ENCODE measurements around the gene TAX1BP1.

The TAX1BP1 gene

GRCh38 chr7:27782849-27783248, 42.9 kb downstream of the TAX1BP1 start:
- DNase-seq: no peak

GRCh38 chr7:27784399-27785053, 44.6 kb downstream of the TAX1BP1 start:
- peak; percentile 66 for DNase-seq

GRCh38 chr7:27788437-27788836, 48.5 kb downstream of the TAX1BP1 start:
- DNase-seq: no peak

DNA sequence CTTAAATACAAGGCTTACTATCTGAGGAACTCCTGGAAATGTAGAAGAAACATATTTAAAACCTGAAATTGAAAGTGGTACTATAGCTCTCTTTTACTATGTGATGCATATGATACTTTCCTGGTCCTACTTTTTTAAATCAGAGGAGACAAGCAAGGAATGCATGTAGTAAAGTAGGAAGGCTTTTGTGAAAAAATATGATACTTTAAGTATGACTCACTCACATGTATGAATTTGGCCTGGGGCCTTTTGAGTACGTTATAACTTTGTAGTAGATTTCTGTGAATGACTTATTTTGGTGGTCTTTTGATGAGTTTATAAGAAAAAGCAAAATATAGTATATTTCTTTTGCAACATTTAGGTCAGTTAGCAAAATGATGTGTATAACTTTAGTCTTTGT, 53.8 kb downstream of the TAX1BP1 start:
- no peak for DNase-seq

DNA sequence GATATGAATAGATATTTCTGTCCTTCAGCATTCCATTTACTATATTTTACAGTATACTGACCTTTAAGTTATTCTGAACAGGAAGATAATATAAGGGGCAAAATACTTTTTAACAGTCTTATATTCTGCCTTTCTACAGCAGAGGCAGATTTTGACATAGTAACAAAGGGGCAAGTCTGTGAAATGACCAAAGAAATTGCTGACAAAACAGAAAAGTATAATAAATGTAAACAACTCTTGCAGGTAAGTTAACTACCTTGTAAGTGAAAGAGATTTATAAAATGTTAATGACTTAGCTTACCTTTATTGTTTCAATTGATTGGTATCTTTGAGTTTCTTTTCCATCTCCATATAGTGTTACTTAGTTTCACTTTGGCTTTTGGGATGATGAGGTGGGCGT, 56.0 kb downstream of the TAX1BP1 start:
- no peak for DNase-seq

DNA sequence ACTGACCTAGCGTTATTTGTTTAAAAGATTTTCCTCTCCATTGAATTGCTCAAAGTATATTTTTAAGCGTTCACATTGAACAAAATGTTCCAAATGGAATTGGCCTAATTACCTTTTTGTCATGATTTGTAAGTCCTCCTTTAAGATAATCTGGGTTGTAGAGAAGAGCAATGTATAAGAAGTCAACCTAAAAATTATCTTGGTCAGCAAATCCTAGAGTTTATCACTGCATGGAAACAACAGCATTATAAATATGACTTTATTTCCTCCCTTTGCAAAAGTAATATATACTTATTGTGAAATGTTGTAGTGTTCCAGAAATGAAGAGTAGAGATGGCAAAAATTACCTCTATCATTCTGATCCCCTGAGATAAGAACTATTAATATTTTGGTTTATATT, 59.2 kb downstream of the TAX1BP1 start:
- DNase-seq: no peak

DNA sequence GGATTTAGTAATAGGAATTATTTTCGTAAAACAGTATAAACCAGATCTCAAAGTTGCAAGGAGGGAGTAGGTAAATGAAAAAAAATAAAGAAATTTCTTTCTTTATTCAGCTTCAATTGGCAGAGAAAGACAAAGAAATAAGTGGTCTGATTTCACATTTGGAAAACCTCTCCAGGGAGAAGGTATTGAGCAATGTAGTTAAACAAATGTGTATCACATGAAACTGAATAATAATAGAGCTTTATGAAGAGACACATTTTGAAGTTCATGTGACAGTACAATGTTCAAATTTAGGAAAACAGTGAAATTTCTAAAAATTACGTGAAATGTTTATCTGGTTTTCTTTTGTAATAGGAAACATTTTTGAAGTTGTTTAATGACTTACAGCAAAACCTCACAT, 63.0 kb downstream of the TAX1BP1 start:
- DNase-seq: no peak

GRCh38 chr7:27804139-27804538, 64.2 kb downstream of the TAX1BP1 start:
- no peak for DNase-seq

GRCh38 chr7:27808626-27809025, 68.7 kb downstream of the TAX1BP1 start:
- DNase-seq: no peak

DNA sequence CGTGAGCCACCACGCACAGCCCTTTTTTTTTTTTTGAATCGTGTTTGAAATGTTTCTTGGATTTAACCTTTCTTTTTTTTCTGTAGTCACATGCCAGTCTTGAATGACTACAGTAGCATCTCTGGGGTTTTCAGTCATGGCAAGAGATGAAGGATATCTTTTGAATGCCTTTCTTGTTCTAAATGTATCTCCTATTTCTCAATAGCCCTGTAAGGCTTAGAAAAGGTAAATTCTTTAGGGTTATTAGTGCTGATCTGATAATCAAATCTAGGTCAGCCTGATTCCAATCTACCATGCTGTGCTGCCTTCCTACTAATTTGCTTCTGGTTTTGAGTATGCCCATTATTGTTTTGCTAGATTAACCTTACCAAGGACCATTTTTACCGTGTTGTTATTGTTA, 70.2 kb downstream of the TAX1BP1 start:
- no peak for DNase-seq

DNA sequence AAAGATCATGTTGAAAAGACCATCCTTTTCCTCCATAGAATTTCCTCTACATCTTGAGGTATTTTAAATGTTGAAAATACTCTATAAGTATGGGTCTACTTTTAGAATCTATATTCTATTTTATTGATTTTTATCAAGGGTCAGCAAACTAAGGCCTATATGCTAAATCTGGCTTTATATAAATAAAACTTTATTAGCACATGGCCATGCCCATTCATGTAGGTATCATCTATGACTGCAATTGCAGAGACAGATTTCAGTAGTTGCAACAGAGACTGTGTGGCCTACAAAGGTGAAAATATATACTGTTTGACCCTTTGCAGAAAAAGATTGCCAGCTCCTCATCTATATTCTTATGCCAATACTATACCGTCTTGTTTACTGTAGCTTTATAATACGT, 72.7 kb downstream of the TAX1BP1 start:
- no peak for DNase-seq

DNA sequence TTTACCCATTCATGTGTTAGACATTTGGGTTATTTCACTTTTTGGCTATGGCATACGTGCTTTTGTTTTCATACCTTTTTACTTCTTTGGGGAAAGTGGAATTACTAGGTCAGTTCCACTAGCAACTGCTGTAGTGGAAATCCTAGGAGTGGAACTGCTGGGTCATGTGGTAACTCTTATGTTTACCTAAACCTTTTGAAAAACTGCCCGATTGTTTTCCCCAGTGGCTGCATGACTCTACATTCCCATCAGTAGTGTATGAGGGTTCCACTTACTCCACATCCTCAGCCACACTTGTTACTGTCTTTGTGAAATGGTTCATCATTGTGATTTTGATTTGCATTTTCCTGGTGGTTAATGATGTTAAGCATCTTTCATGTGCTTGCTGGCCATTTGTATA, 82.3 kb downstream of the TAX1BP1 start:
- no peak for DNase-seq

DNA sequence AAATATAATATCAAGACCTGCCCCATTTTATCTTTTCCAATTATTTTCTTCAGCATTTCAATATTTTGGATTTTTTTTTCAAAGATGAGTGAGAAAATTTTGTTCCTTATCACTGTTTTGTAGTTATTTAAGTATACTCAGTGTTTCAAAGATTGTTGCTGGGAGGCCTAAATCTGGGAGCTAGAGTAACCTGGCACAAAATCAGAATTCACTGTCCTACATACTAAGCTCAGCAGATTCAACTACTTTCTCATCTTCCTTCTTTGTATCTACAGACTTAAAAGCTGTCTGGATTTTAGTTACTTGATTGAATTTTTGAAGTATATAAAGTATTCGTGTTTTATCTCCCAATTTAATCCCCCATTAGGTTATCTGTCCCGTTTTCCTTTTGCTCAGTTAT, 85.9 kb downstream of the TAX1BP1 start:
- no peak for DNase-seq

- no peak for DNase-seq
These were observed 86.4 kb downstream of the TAX1BP1 start for GRCh38 chr7:27826357-27826756.

GRCh38 chr7:27834179-27834921, 94.4 kb downstream of the TAX1BP1 start:
- DNase-seq: no peak

DNA sequence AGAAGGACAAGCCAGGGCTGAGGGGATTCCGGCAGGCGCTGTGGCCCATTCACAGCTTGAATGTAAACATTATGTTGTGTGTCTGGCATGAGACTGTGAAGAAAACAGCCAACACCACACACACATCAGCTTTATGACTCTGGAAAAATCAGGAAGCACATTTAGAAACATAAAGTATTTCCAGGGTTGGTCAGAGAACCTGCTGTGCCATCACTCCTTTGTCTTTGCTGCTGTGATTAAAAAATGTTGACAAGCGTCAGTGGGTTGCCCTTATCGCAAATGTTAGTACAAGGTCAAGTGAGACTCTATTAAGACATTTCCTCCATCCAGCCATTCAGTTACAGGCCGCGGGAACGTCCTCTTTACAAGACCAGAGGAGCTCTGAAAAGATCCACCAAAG, 95.4 kb downstream of the TAX1BP1 start:
- DNase-seq: no peak

DNA sequence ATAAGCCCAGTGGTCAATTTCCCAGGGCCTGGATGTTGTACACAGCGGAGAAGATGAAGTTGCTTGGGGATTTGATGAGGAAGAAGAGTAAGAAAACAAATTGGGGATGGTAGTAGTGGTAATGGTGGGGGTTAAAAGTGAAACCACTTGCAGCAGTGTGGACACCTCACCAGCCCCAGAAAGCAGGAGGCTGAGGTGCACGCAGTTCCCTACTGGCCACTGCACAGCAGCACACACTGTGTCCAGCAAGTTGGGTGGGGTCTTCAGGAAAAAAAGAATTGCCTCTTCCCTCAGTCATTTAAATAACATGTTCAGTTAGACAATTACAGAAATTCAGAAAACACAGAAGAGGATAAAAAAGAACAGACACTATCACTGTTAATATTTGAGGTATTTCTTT, 96.6 kb downstream of the TAX1BP1 start:
- DNase-seq: no peak

GRCh38 chr7:27839099-27839498, 99.1 kb downstream of the TAX1BP1 start:
- DNase-seq: no peak

GRCh38 chr7:27840313-27840712, 100.4 kb downstream of the TAX1BP1 start:
- peak; percentile 26 for DNase-seq

GRCh38 chr7:27840760-27841364, 100.9 kb downstream of the TAX1BP1 start:
- DNase-seq: no peak

DNA sequence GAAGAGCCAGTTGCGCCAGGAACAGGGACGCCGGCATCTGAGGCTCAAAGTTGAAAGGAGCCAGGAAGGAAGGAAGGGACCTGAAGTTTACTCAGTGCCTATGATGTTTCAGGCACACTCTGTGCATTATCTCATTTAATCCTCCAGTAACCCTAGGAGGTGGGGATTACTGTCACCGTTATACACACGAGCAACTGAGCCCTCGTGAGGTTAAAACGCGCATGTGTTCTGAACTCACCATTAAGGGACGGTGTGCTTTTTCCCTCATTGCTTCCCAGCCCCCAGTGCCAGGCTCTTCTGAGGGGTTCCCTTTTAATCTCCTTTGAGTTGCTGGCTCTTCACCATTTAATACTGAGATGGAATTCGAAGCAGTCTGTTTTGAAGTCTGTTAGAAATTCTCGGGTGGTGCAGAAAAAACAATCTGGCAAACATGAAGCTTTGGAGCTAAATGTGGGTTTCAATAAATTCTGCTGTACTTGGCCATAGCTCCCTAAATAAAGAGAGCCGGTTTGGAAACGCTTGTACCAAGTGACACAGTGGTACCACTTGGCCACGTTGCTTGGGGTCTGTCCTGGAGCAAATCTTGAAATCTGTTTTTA, 102.2 kb downstream of the TAX1BP1 start:
- DNase-seq: no peak

GRCh38 chr7:27842851-27843250, 102.9 kb downstream of the TAX1BP1 start:
- DNase-seq: no peak

DNA sequence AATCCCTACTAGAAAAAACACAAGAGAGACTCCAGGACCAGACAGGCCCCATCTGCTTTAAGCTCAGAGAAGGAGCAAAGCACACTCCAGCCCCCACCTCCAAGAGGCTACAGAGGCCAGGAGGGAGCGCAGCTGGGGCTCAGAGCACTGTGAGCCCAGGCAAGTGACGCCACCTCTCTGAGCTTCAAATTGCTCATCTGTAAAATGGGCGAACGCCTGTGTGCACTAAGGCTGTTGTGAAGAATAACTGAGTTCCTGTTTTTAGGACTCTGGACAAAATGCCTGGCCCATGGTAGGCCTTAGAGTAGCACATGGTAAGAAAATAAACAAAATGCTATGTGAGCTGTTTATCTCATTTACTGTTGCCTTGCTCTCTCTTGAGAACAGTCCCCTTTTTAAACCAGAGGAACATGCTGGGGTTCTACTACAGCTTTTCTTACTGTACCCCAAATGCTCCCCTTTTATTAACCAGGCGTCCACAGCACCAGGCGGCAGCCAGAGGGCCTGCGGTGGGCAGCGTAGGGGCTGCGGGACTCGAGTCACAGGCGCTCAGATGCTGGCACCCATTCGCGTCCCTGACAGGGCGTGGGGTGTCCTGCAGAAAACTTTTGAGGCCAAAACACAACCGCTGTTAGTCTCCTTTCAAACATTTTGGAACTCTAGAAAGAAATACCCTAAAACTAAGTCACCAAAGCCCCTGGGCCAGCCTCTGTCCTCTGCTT, 103.8 kb downstream of the TAX1BP1 start:
- no peak for DNase-seq

Data from CD4-positive, alpha-beta T cell treated with Interleukin-21 for 1 hour (primary cell).